HepG2 (cell line): ENCODE data around the gene STAMBPL1. TPM values are rescaled to one million over a fixed set of nuclear protein-coding genes. Genes with fewer than 3 reads are reported as not detected.

Experiments used
- ATAC-seq: fragments of 200-7000 bp; cut with Tn5 transposase; 3 replicates; pipeline ENCODE4 v1.9.1; 2020; ENCODE audit warnings: mild to moderate bottlenecking, moderate library complexity
- BruUV-seq: library from RNA; stranded (reverse); fragments of 400-500 nt; replicated peaks from 2 replicates; lab custom pipeline; 2021; lab: Mats Ljungman, UMichigan
- CTCF ChIA-PET: fragments of 300-600 bp; formaldehyde crosslinking; extraction: SDS; loops from one replicate; lab custom pipeline; 2021; ENCODE audit warnings: low total read pairs, inconsistent platforms, low intra/inter-chr PET ratio; lab: Yijun Ruan, JAX
- POLR2A ChIA-PET: fragments of 350-600 bp; sonication (Branson Sonifier 250); formaldehyde crosslinking; loops from one replicate; lab custom pipeline; 2020; ENCODE audit warnings: antibody characterized with exemption, inconsistent platforms; lab: Yijun Ruan, JAX
- DNase-seq: peaks from one replicate; pipeline ENCODE4 v3.0.0-alpha.2; 2015; ENCODE audit warnings: low spot score
- FAIRE-seq: peaks from 3 replicates; lab custom pipeline; 2011; peaks lifted over from hg19 to GRCh38; lab: Jason Lieb, UNC
- H2AFZ ChIP-seq: one replicate; pipeline ENCODE4 v1.6.1; 2011; ENCODE audit warnings: low read length, inconsistent platforms
- H3K27ac ChIP-seq: fragments of 300-600 bp; 3 replicates; pipeline ENCODE4 v1.8.0; 2011; ENCODE audit warnings: mixed run types, mild to moderate bottlenecking, mixed read lengths, low read length, inconsistent platforms; ENCODE audit not compliant: insufficient read depth; ENCODE audit errors: extremely low read length
- H3K27me3 ChIP-seq, 2 experiments: fragments of 200-600 bp in 1 of 2; 2 replicates in 1 of 2; 3 replicates in 1 of 2; pipeline versions ENCODE4 v1.6.0 to v1.8.0; 2011; ENCODE audit warnings: low read length in 2 of 2, mild to moderate bottlenecking in 2 of 2, moderate library complexity in 2 of 2, inconsistent platforms in 1 of 2; ENCODE audit not compliant: insufficient read depth in 2 of 2, control insufficient read depth in 1 of 2
- H3K36me3 ChIP-seq, 2 experiments: fragments of 200-600 bp in 1 of 2; replicated peaks in 1 of 2; 2 replicates in 1 of 2; 3 replicates in 1 of 2; pipeline versions ENCODE4 v1.5.1 to v1.8.0; 2011; ENCODE audit warnings: low read length in 2 of 2, inconsistent platforms in 1 of 2; ENCODE audit not compliant: insufficient read depth in 2 of 2, control insufficient read depth in 1 of 2
- H3K4me1 ChIP-seq: 2 replicates; pipeline ENCODE4 v1.5.1; 2012; ENCODE audit warnings: low read length, inconsistent platforms; ENCODE audit not compliant: insufficient read depth
- H3K4me2 ChIP-seq: 2 replicates; pipeline ENCODE4 v1.6.0; 2011; ENCODE audit warnings: low read depth, low read length, inconsistent platforms
- H3K4me3 ChIP-seq, 3 experiments: fragments of 200-600 bp in 1 of 3; sonication (generic), shearing (Covaris generic) in 1 of 3; replicated peaks in 1 of 3; 2 replicates each; pipeline ENCODE4 v1.5.1; 2011 to 2016; ENCODE audit warnings: low read length in 3 of 3, inconsistent platforms in 2 of 3, low read depth in 2 of 3, mild to moderate bottlenecking in 2 of 3, control low read depth in 1 of 3, mixed read lengths in 1 of 3; ENCODE audit not compliant: insufficient read depth in 1 of 3
- H3K79me2 ChIP-seq: one replicate; pipeline ENCODE4 v1.6.1; 2011; ENCODE audit warnings: low read length, inconsistent platforms; ENCODE audit not compliant: insufficient read depth
- H3K9ac ChIP-seq: 2 replicates; pipeline ENCODE4 v1.6.0; 2011; ENCODE audit warnings: mild to moderate bottlenecking, low read depth, low read length, inconsistent platforms; ENCODE audit not compliant: insufficient read depth
- H3K9me3 ChIP-seq: 2 replicates; pipeline ENCODE4 v1.5.1; 2012; ENCODE audit warnings: mild to moderate bottlenecking, low read length
- H4K20me1 ChIP-seq: 2 replicates; pipeline ENCODE4 v1.6.0; 2011; ENCODE audit warnings: inconsistent platforms, mild to moderate bottlenecking, low read length, moderate library complexity; ENCODE audit not compliant: insufficient read depth
- ETS1 ChIP-seq: sonication (generic); formaldehyde crosslinking; IDR thresholded peaks from 2 replicates; pipeline ENCODE4 v1.4.0; 2020; ENCODE audit warnings: missing genetic modification reagents
- EZH2 ChIP-seq: conservative IDR thresholded peaks from 2 replicates; pipeline ENCODE4 v1.6.1; 2012; ENCODE audit warnings: mild to moderate bottlenecking, low read depth, low read length, moderate library complexity
- GABPB1 ChIP-seq: IDR thresholded peaks from 2 replicates; pipeline ENCODE4 v1.6.1; 2016; ENCODE audit warnings: mild to moderate bottlenecking, missing genetic modification reagents, moderate library complexity, missing compliant biosample characterization
- HMG20A ChIP-seq: IDR thresholded peaks from 2 replicates; pipeline ENCODE4 v1.6.1; 2016; ENCODE audit warnings: borderline replicate concordance
- KMT2B ChIP-seq: IDR thresholded peaks from 2 replicates; pipeline ENCODE4 v1.6.1; 2016; ENCODE audit warnings: missing genetic modification reagents, missing compliant biosample characterization
- LRRFIP1 ChIP-seq: sonication (generic); formaldehyde crosslinking; conservative IDR thresholded peaks from 2 replicates; pipeline ENCODE4 v1.4.0; 2020; ENCODE audit warnings: missing genetic modification reagents
- PAXIP1 ChIP-seq: sonication (generic); formaldehyde crosslinking; conservative IDR thresholded peaks from 2 replicates; pipeline ENCODE4 v1.4.0; 2020; ENCODE audit warnings: mild to moderate bottlenecking, missing genetic modification reagents, moderate library complexity
- POGK ChIP-seq: sonication (generic); formaldehyde crosslinking; conservative IDR thresholded peaks from 2 replicates; pipeline ENCODE4 v1.8.0; 2022; ENCODE audit warnings: mild to moderate bottlenecking, moderate library complexity, missing genetic modification reagents
- XBP1 ChIP-seq: sonication (generic); formaldehyde crosslinking; IDR thresholded peaks from 2 replicates; pipeline ENCODE4 v1.5.0; 2020; ENCODE audit warnings: missing genetic modification reagents
- ZNF136 ChIP-seq: sonication (generic); formaldehyde crosslinking; IDR thresholded peaks from 2 replicates; pipeline ENCODE4 v1.8.1; 2022; ENCODE audit warnings: low read depth, mild to moderate bottlenecking, moderate library complexity, missing genetic modification reagents
- ZNF484 ChIP-seq: sonication (generic); formaldehyde crosslinking; IDR thresholded peaks from 2 replicates; pipeline ENCODE4 v1.5.1; 2020; ENCODE audit warnings: mild to moderate bottlenecking, low read depth, missing genetic modification reagents, borderline replicate concordance
- ZSCAN30 ChIP-seq: sonication (generic); formaldehyde crosslinking; IDR thresholded peaks from 2 replicates; pipeline ENCODE4 v1.5.0; 2020; ENCODE audit warnings: mild to moderate bottlenecking, missing genetic modification reagents
- ZXDC ChIP-seq: sonication (generic); formaldehyde crosslinking; IDR thresholded peaks from 2 replicates; pipeline ENCODE4 v1.5.0; 2020; ENCODE audit warnings: mild to moderate bottlenecking, missing genetic modification reagents
- WGBS: methylation state at CpG from one replicate; pipeline ENCODE4 v1.1.6; 2017; ENCODE audit warnings: low lambda C conversion rate; 5-methylcytosine and 5-hydroxymethylcytosine counted together
- in situ Hi-C: cut with HindIII; loops from 2 replicates; pipeline ENCODE4 v1.10.0; 2017; ENCODE audit warnings: low pct_unique_long_range_greater_than_20kb; ENCODE audit not compliant: extremely low pct_ligation_motif_present
- intact Hi-C: fragments of 100-400 bp; cut with micrococcal nuclease; formaldehyde crosslinking; loops from one replicate; pipeline ENCODE4 v1.10.0; 2022; ENCODE audit not compliant: unreplicated experiment
- polyA plus RNA-seq, 8 experiments: library from polyadenylated mRNA; depleted of rRNA in 3 of 8; stranded (reverse) in 7 of 8; unstranded in 1 of 8; fragments of >200 nt; fragmentation: Illumina TruSeq in 4 of 8; extraction: Trizol in 4 of 8; gene quantifications; 2 replicates each; pipeline versions ENCODE4 v1.2.1 to v1.2.3, GENCODE V29; 2011 to 2016; ENCODE audit warnings: low read depth in 4 of 8, missing spikeins in 1 of 8, mixed read lengths in 1 of 8; ENCODE audit not compliant: insufficient read depth in 1 of 8
- total RNA-seq, 5 experiments: library from RNA; depleted of rRNA; stranded (reverse); fragments of >200 nt; fragmentation: Illumina TruSeq; extraction: Trizol; gene quantifications; 2 replicates each; pipeline ENCODE4 v1.2.3, GENCODE V29; 2016; ENCODE audit warnings: low read depth in 1 of 5

The STAMBPL1 gene
- total and polyA plus RNA-seq, 2 of the 13 experiments (the other 11 are each of a cell fraction or from before 2014, with no cell fraction given): 1.4 to 1.5 TPM

- CTCF ChIA-PET: no interaction called here
- H2AFZ ChIP-seq: no peak overlapping the region
- POLR2A ChIA-PET: no interaction called here
- in situ Hi-C loops (no loop called here), intact Hi-C loops (no loop called here)
- no peak overlapping the region for H3K4me3 ChIP-seq
- no peaks in the 10 kb centered on the region for H4K20me1 ChIP-seq
- BruUV-seq: no TSS peak
- no peak for ATAC-seq
- H3K27me3 ChIP-seq: no peaks in the 10 kb centered on the region
- 94% methylated on average over 2 of the region's 2 CpGs for WGBS
- H3K79me2 ChIP-seq: no peaks in the 10 kb centered on the region
- H3K4me1 ChIP-seq: no peaks in the 10 kb centered on the region
- no peaks in the 10 kb centered on the region for H3K9me3 ChIP-seq
- FAIRE-seq: no peak
- no peak overlapping the region for H3K27ac ChIP-seq
- H3K9ac ChIP-seq: no peak overlapping the region
- H3K4me2 ChIP-seq: no peak overlapping the region
- no peak for DNase-seq
- no peaks in the 10 kb centered on the region for H3K36me3 ChIP-seq
- TF ChIP-seq KMT2B (CRISPR knock-in tag) (no peak), PAXIP1 (CRISPR knock-in tag) (no peak), POGK (CRISPR knock-in tag) (no peak), ZXDC (CRISPR knock-in tag) (no peak), HMG20A (CRISPR knock-in tag) (no peak), LRRFIP1 (CRISPR knock-in tag) (no peak), GABPB1 (CRISPR knock-in tag) (no peak), ZNF484 (CRISPR knock-in tag) (no peak), XBP1 (CRISPR knock-in tag) (no peak), ZNF136 (no peak), EZH2 (no peak), ZSCAN30 (CRISPR knock-in tag) (no peak), ETS1 (CRISPR knock-in tag) (no peak)
These were observed 82.3 kb downstream of the STAMBPL1 start for GRCh38 chr10:88962336-88962735.
